HUDEP-2 (cell line): ENCODE results near the gene PITPNM3.
A peak's percentile ranks its signal among the peaks of the same experiment; 100 is the strongest.

Experiments used
- DNase-seq, 76 experiments: peaks; one replicate each; lab custom pipeline; 2025; ENCODE audit not compliant: unreplicated experiment in 76 of 76; lab: John Stamatoyannopoulos, UW

Gene PITPNM3

DNA sequence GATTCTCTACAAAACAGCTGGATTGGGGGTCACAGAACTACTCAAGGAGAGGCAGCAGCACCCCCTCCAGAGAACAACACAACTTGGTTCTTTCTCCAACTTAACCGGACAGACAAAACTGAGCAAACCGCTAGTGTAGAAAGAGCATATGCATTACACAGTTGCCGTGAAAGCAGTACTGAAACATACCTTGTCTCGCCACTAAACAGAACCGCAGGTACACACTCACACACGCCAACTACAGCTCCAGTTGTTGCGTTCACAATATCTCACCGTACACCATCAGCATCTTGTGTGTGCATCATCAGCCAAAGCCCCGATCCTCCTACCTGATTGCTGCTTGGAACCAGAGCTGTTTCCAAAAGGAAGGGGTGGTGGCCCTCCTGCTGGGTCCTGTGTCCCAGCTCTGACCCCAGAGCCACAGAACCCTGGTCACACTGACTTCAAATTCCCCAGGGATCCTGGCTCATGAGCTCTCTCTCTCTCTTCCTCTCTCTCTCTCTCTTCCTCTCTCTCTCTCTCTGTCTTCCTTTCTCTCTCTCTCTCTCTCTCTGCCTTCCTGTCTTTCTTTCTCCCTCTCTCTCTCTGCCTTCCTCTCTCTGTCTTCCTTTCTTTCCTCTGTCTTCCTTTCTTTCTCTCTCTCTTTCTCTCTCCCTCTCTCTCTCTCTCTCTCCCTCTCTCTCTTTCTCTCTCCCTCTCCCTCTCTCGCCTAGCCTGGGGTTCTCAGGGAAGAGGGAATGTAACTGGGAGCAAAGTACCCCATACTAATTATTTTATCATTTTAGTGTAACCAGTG, 103.7 kb downstream of the PITPNM3 start:
- no peak for DNase-seq

DNA sequence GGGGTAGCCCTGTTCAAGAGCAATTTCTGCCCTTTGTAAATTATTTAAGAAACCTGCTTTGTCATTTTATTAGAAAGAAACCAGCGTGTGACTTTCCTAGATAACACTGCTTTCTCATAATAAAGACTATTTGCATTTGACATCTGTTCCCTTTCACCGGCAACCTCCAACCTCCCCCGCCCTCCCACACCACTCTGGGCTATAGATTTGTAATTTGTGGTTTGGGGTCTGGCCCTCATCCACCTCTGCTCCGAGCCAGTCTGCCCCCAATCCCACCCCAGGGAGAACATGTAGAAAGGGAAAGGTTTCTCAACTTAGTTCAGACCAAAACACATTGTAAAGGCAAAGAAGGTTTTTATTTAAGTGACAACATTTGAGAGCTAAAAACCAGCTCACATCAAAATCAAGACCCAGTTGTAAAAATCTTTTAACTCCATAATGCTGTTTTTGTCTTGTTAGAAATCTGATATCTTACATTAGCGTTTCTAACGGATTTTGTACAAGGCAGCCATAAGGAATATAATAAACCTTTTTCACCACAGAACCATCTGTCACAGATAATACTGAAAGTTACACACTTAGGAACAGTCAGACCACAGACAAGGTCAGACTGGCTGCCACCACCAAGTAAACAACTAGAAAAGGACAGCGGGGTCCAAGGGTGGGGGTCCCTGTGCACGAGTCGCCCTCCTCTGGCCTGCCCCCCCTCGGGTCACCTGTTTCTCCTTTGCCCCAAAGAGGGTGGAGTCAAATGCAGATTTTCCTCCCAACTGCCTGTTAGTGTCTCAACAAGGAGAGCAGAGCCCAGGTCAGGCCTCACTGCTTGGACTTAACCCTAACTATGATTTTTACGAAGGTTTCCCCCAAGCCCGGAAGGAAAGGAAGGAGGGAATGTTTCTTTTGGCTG, 105.2 kb downstream of the PITPNM3 start:
- peak in 3 of 76 experiments; percentile 9 to 15 (median 11) for DNase-seq

DNA sequence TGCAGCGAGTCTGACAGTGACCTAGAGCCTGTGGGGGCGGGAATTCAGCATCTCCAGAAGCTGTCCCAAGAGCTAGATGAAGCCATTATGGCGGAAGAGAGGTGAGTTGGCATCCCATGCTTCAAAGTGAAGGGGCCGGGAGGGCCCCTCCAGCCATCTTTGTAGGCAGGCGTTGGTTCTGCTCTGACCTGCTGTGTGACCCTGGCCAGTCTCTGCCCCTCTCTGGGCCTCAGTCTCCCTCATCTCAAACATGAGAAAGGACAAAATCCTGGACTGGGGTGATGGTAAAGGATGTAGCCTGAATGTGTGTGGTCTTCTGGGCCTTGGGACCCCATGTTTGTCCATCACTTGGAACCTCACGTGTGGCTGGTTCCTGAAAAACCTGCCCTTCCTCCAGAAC, 107.0 kb downstream of the PITPNM3 start:
- DNase-seq = no peak

DNA sequence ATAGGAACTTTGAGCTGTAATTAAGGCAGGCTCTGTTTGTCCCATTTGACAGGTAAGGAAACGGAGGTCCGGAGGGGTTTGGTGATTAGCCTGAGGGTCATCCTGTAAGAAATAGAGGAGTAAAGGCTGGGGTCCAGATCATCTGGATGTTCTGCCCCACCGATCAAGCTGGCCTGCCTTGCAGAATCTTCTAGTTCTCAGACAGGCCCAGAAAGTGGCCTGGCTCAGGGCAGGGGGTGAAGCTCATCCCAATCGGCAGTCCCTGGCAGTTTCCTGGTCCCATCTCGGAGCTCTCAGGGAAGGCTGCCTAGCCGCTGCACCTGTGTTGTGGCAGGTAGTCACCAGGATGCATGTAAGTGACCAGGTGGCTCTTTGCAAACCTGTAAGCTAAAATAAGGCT, 107.9 kb downstream of the PITPNM3 start:
- DNase-seq = no peak

DNA sequence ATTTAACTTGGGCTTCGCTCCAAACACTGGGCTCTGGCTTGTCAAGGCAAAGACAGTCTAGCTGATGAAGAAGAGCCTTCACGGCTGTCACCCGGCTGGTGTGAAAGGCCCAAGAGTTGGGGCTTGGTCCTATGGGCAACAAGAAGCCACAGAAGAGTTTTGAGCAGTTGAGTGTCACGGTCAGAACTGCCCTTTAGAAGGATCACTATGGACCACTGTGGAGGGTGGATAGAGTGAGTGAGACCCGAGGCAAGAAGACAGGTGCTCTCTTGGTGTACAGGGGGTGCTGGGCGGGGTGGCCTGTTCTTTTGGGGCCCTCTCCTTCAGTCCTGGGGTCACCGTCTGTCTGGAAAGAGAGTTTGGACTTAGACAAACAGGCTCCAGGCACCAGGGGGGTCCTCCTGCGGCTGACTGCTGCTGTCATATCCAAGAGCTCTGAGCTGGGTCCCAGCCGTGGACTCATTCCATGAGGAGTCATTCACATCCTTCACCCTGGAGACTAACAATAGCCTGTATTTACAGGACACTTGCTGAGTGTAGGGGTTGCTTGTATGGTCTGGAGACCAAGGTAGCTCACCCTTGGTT, 109.7 kb downstream of the PITPNM3 start:
- DNase-seq = no peak

DNA sequence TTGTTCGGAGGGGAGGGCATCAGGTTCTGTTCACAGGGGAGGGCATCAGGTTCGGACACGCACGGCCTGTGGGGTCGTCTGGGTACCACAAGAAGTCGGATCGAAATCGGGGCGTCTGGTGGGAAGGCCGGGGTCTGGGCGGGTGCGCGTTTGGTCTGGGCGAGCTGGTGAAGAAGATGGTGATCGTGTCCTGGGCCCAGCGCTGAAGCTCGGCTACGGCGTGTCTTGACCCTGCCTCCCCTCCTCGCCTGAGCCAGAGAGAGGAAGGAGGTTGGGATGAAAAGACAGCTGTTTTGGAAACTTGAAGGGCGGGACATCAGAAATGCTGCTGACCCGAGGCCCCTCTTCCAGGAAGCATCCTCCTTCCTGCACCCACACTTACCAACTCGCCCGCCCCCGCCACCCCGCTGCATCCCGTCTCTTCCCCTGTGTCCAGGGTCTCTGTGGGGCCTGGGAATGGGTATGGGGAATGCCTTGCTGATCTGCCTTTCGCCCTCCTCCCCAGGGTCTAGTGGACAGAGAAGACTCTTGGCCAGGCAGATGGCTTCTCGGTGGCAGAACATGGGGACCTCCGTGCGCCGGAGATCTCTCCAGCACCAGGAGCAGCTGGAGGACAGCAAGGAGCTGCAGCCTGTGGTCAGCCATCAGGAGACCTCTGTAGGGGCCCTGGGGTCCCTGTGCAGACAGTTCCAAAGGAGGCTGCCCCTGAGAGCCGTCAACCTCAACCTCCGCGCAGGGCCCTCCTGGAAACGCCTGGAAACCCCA, 111.6 kb downstream of the PITPNM3 start:
- DNase-seq = no peak

DNA sequence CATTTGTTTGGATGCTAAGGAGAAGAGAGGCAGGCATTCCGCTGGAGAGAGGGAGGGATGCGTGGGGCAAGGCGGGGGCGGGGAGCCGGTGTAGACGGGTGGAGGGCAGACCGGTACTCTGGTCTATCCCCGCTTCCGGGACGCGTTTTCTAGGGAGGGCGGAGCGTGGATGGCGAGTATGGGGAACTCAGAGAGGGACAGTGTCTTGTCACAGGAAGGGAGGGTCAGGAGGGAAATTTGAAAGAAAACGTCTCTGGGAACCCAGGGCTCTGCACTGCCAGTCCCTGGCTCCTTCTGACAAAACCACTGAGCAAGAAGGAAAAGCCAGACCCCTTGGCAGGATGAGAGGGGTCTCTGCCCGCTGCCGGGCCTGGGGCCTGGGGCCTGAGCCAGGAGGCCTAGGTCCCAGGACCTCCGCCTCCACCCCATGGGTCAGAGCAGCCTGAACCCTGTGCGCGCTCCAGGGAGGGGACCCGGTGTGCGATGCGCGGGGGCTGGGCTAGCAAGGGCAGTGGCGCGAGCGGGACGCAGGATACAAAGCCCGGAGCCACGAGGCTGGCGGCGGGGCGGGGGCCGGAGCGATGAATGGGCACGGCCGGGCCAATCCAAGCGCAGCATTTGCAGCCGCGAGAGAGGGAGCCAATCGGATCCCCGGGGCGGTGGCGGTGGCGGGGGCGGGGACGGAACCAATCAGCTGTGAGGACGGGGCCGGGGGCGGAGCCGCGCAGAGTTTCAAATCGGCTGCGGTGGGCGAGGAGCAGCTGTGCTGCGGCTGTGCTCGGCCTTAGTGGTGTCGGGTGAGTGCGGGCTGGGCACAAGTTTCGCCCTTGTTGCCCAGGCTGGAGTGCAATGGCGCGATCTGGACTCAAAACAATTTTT, 112.4 kb downstream of the PITPNM3 start, which contains the start of gene PIMREG:
Gene PIMREG, plus strand, starts transcription at position 764 of the 879 bp plus-strand sequence. CDS start 656 bp downstream, outside the sequence.
- DNase-seq = peak in 75 of 76 experiments; percentile 26 to 97 (median 91)

DNA sequence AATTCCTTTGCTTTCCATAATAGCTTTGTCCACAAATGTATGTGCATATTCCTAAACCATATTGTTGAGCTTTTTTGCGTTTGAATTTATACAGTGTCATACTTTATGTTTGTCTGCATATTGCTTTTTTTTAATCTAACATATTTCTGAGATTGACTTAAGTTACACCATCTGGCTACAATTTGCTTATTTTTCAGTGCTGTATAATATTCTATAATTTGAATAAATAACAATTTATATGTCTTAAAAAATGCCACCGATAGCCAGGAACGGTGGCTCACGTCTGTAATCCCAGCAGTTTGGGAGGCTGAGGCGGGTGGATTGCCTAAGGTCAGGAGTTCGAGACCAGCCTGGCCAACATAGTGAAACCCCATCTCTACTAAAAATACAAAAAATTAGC, 113.6 kb downstream of the PITPNM3 start:
- no peak for DNase-seq

DNA sequence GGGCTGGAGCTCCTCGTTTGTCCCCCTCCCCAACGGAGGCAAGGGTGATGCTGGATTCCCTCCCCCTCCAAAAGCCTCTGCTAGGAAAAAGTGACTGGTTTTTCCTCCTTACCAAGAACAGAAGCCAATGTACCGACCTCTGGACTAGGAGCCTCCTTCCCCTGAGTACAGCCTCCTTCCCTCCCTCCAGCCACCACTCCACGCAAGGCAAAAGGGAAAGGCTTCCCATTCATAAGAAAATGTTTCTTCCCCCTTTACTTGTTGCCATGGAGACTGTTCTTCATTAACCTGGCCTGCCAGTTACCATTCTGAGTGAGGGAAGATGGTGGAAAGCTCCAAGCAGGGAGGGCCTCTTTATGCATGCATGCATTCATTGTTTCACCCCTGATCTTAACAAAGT, 116.4 kb downstream of the PITPNM3 start:
- no peak for DNase-seq

DNA sequence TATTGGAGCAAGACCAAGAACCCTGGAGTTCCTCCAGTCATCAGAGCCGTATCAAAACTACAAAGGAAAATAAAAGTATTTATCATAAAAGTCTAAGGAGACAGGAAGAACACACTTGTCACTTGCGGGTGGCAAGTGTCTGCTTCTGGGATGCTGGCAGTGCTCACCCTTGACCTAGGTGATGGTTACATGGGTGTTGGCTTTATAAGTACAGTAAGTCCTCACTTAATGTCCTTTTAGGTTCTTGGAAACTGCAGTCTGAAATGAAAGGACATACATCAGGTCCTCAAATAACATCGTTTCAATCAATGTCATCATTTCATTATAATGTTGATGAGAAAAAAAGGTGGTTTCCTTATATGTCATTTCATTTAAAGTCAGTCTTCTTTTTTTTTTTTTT, 118.4 kb downstream of the PITPNM3 start:
- no peak for DNase-seq

DNA sequence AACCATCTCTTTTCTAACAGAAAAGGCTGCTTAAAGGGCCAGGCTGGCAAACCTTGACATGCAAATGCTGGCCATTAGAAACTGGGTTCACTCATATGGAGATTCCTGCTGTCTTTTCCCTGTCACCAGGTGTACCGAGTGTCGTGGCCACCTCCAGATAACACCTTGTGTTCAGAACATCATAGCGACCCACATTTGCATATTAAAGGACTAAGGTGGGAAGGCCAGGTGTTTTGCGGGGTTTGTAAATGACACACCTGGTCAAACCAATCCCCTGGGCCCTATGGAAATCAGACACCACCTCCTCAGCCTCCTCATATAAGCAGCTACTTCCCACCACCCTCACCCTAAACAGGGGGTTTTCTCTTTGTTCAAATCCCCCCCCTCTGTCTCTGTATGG, 118.9 kb downstream of the PITPNM3 start:
- DNase-seq = no peak

DNA sequence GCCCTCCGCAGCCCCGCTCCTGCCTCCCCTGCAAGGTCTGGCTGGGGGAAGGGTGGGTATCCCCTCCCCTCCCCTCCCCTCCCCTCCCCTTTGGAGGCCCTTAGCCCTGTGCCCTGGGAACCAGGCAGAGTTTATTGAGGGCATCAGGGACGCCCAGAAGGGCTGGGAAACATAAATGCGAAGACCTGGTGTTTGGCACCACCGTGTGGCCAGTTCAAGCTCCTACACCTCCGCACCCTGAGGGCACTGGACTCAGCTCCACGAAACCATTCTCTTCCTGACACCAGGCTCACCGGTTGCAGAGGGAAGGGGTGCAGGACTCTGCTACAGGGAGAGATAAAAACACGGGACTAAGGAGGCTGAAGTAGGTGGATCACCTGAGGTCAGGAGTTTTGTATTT, 120.4 kb downstream of the PITPNM3 start:
- peak in 48 of 76 experiments; percentile 2 to 64 (median 24) for DNase-seq

DNA sequence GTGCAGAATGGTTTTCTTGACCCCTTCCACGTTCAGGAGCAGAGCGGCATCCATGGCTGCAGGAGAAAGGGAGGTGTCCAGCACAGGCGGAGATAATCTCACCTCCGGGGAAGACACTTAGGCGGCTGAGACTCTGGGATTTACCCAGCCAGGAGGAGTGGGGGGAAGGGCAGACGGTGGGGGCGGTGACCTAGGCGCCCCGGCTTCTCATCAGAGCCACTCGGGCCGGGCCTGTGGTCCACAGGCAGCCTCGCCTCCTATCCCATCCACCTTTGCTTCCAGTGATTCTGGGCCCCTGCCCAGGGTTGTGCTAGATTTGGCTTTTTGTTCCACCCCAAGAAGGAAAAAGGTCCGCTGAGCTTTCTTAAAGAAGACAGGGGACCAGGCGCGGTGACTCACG, 121.3 kb downstream of the PITPNM3 start, which contains the start of gene AIPL1:
Gene AIPL1, minus strand, starts transcription at position 71 of the 400 bp plus-strand sequence. Its CDS starts 17 bp downstream, at position 54.
- DNase-seq = no peak

DNA sequence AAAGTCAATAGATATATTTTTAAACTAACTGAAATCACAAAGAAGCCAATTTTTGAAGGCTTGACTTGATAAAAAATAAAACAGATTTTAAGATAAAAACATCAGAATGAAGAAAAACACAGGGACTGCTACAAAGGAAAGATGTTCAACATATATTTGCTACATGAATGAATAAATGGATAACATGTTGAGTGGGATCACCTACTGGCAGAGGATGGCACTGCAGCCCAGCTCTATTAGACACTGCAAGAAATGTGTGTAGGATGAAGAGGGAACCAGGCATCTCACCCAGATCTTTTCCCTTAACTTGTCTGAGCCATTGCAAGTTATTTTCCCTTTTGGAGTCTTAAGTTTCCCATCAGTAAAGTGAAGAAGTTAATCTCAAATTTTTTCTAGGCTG, 125.6 kb downstream of the PITPNM3 start:
- no peak for DNase-seq

DNA sequence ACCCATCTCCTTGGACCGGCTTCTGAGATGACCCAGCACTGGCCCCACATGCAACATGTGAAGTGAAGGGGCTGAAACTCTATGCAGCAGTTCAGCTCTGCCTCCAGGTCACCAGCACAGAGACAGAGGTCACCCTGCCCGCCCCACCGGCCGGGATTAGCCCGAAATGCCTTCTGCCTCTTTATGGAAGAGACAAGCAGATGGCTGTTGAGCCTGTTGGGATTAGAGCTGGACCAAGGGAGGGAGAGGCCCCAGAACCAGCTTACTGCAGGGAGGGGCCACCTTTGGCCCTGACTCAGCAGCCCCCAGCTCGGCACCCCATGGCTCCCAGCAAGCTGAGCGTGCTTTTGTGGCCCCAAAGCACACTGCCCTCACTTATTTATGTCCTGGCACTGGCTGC, 127.1 kb downstream of the PITPNM3 start:
- no peak for DNase-seq

DNA sequence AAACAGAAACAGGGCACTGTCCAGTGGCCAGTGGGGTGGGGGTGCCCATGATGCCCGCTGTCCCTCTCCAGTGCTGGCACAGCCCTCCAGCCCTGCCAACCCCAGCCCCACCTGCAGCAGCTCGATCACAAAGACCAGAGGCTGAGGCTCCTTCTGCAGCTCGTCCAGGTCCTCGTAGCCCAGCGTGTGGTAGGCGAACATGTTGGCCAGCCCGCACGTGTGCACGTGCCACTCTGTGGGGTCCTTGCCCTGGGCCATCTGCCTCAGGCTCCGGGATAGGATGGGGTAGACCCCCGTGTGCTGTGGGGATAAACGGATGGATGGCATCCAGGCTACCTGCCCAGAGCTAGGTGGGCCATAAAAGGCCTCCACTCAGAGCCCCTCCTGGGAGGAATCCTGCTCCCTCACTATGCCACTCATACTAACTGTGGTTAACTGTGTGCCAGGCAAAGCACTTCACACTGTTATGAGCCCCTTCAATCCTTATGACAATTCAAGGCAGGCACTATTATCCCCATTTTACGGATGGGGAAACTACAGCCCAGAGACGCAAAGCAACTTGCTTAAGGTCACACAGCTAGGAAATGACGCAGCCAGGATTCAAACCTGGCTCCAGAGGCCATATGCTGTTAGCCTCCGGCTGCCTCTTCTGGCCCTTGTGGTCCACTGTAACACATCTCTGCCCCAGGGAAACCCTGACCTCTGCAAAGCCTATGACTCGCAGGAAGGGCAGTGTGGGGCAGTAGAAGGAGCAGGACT, 128.0 kb downstream of the PITPNM3 start:
- DNase-seq = no peak

DNA sequence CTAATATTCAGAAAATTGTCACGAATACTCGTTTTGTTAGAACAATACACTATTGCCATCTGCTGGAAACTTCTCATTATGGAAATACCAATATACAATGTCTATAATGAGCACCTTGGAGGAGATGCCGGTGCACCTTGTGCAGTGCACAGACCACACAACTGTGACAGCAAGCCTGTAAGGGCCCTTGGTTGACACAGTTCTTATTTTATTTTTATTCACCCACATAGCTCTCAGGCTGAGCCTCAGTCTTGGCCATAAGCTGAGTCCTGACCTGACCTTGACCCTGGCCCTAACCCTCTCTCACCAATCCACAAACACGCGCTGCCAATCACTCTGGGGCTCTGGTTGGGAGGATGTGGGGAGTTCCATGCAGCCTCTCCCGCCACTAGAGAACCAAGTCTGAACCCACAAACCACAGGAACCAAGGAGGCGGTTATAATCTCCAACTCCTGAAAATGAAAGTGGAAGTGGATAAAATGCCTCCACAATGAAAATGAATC, 129.0 kb downstream of the PITPNM3 start:
- DNase-seq = no peak

DNA sequence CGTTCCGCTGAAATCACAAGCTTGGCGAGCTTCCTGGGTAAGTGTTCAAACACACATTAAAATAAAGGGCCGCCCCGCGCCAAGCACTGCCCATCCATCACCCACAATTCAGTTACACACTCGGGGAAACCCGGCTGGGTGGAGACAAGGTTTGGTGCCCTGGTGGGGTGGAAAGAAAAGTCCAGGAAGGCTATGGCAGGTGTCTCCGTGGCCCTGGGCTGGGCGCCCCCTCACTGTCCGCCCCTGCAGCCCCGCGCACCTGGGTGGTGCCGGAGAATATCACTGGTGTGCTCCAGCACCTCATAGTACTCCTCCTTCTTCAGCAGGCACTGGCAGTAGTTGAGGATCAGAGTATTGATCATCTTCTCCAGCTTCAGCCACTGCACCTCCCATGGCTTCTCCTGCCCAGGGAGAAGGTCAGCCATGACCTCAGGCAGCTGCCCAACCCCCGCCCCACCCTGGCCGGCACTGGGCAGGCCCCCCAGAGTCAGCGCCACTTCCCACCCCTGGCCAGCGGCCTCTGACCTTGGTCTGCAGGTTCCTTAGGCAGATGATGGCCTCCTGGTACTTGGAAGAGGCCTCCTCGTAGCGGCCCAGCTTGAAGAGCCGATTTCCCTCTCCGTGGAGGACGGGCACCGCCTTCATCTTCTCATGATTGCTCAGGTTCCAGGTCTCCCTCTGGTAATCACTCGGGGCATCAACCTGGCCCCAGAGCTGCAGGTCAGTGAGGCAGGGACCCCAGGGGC, 129.8 kb downstream of the PITPNM3 start:
- DNase-seq = no peak
